KMS-11 (cell line): Measurements from ENCODE around the gene MCF2L.

Experiments used
- H2AFZ ChIP-seq: fragments of 200-600 bp; sonication (generic); 2 replicates; pipeline ENCODE4 v1.6.1; 2016; ENCODE audit warnings: antibody characterized with exemption, mixed run types, low read depth
- H3K27ac ChIP-seq: fragments of 200-600 bp; sonication (generic); 2 replicates; pipeline ENCODE4 v1.6.1; 2016; ENCODE audit warnings: mild to moderate bottlenecking, mixed run types
- H3K27me3 ChIP-seq: fragments of 200-600 bp; sonication (generic); 2 replicates; pipeline ENCODE4 v1.6.1; 2017; ENCODE audit warnings: mild to moderate bottlenecking, low read depth, mixed run types, moderate library complexity; ENCODE audit not compliant: insufficient read depth
- H3K36me3 ChIP-seq: fragments of 200-600 bp; sonication (generic); 2 replicates; pipeline ENCODE4 v1.6.1; 2017; ENCODE audit warnings: mild to moderate bottlenecking, mixed run types; ENCODE audit not compliant: insufficient read depth
- H3K4me1 ChIP-seq: fragments of 200-600 bp; sonication (generic); 2 replicates; pipeline ENCODE4 v1.6.1; 2016; ENCODE audit warnings: mild to moderate bottlenecking, low read depth, mixed run types; ENCODE audit not compliant: poor library complexity, severe bottlenecking
- H3K4me2 ChIP-seq: fragments of 200-600 bp; sonication (generic); 2 replicates; pipeline ENCODE4 v1.7.0; 2016; ENCODE audit warnings: mild to moderate bottlenecking, mixed run types
- H3K4me3 ChIP-seq: fragments of 200-600 bp; sonication (generic); IDR thresholded peaks from 2 replicates; pipeline ENCODE4 v1.6.1; 2017; ENCODE audit warnings: low read depth, low read length, mixed read lengths; ENCODE audit not compliant: insufficient read depth
- H3K79me2 ChIP-seq: fragments of 200-600 bp; sonication (generic); 2 replicates; pipeline ENCODE4 v1.6.1; 2016; ENCODE audit warnings: low read depth, mixed run types; ENCODE audit not compliant: insufficient read depth
- H3K9ac ChIP-seq: fragments of 200-600 bp; sonication (generic); 2 replicates; pipeline ENCODE4 v1.6.1; 2016; ENCODE audit warnings: mild to moderate bottlenecking, mixed run types
- H4K20me1 ChIP-seq: fragments of 200-600 bp; sonication (generic); 2 replicates; pipeline ENCODE4 v1.6.1; 2016; ENCODE audit warnings: mild to moderate bottlenecking, mixed run types; ENCODE audit not compliant: insufficient read depth
- CTCF ChIP-seq: fragments of 200-600 bp; sonication (generic); conservative IDR thresholded peaks from 2 replicates; pipeline ENCODE4 v1.6.1; 2017; ENCODE audit warnings: low read depth, mild to moderate bottlenecking, antibody characterized with exemption, low read length, moderate library complexity, mixed read lengths

MCF2L gene

DNA sequence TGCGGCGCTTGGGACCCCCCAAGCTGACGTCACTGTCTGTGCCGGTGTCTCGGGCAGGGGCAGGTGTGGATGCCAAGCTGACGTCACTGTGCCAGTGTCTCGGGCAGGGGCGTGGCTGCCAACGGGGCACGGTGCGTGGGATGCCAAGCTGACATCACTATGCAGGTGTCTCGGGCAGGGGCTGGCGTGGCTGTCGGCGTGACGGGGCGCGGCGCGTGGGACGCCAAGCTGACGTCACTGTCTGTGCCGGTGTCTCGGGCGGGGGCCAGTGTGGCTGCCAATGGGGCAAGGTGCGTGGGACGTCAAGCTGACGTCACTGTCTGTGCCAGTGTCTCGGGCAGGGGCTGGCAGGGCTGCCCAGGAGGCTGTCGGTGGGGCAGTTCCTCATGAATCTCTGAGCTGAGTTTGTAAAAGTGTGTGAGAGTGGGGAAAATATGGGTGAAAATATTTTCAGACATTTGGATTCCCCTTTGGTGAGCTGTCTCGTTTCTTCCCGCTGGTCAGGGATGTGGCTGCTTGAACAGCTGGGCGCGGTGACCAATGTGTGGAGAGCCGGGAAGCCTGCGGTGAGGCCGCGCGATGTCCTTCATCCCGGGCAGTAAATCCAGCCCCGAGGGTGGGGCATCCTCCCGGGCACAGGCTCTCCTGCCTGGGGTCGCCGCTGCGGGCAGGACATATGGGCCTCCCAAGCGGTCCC is 25.2 kb downstream of the MCF2L start:
- Histone ChIP-seq H3K36me3 (no peaks in the 10 kb centered on the region), H3K27ac (no peak overlapping the region), H3K79me2 (no peaks in the 10 kb centered on the region), H3K4me1 (no peaks in the 10 kb centered on the region), H3K27me3 (no peaks in the 10 kb centered on the region), H3K9ac (no peak overlapping the region), H4K20me1 (no peaks in the 10 kb centered on the region), H3K4me2 (no peak overlapping the region), H3K4me3 (no peak overlapping the region), H2AFZ (no peak overlapping the region)
- no peak for TF ChIP-seq CTCF

DNA sequence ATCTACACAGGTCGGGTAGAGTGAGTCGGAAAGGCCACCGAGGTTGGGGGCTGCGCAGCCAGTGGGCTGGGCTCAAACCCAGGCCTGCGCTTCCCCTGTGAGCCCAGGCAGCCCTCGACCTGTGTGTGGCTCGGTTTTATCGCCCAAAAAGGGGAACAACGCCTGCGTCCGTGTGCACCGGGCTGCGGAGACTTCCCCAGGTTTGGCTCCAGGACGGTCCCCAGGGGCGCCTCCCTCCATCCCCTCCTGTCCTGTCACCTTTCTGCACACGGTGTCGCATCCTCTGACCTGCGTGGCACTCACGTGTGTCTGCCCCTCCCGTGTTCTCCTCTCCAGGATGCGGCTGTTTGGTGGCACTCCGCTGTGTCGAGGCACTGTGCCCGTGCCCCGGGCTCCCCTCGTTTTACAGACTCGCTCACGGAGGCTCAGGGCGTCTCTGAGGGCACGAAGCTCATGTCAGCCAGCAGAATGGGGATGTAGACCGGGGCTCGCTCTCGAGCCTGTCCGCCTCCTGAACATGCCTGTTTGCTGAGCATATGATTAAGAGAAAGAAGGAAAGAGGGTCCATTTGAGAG is 25.9 kb downstream of the MCF2L start:
- H2AFZ ChIP-seq, result no peak overlapping the region
- H3K27ac ChIP-seq, result no peak overlapping the region
- no peaks in the 10 kb centered on the region for H4K20me1 ChIP-seq
- TF ChIP-seq CTCF, result no peak
- no peak overlapping the region for H3K4me2 ChIP-seq
- H3K79me2 ChIP-seq, result no peaks in the 10 kb centered on the region
- no peaks in the 10 kb centered on the region for H3K36me3 ChIP-seq
- H3K9ac ChIP-seq, result no peak overlapping the region
- no peaks in the 10 kb centered on the region for H3K4me1 ChIP-seq
- no peaks in the 10 kb centered on the region for H3K27me3 ChIP-seq
- no peak overlapping the region for H3K4me3 ChIP-seq

GRCh38 chr13:112995395-112996191 is 26.6 kb downstream of the MCF2L start:
- Histone ChIP-seq H4K20me1 (no peaks in the 10 kb centered on the region), H3K4me1 (no peaks in the 10 kb centered on the region), H3K27me3 (no peaks in the 10 kb centered on the region), H3K9ac (no peak overlapping the region), H3K36me3 (no peaks in the 10 kb centered on the region), H3K4me2 (no peak overlapping the region), H3K4me3 (no peak overlapping the region), H3K79me2 (no peaks in the 10 kb centered on the region), H3K27ac (no peak overlapping the region), H2AFZ (no peak overlapping the region)
- TF ChIP-seq CTCF, result no peak

DNA sequence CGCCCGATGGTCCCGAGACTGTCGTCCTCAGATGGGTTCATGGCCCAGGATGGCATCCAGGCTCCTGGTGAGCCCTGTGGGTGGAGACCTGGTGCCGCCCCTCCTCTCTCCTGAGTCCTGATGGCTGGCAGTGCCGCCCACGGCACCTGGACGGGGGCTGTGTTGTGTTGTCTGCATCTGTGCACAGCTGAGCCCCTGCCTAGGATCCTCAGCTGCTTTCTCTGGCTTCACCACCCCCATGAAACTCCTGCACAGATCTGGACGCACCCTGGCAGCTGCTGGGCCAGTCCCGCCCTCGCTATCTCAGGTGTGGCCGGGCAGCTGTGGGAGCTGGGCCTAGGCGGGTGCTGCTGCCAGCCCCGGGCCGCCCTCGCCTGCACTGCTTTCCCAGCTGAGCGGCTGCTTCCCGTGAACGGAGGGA is 27.7 kb downstream of the MCF2L start:
- no peak overlapping the region for H3K27ac ChIP-seq
- TF ChIP-seq CTCF, result no peak
- no peaks in the 10 kb centered on the region for H3K4me1 ChIP-seq
- no peaks in the 10 kb centered on the region for H3K79me2 ChIP-seq
- no peak overlapping the region for H3K4me2 ChIP-seq
- no peak overlapping the region for H3K9ac ChIP-seq
- H3K27me3 ChIP-seq, result no peaks in the 10 kb centered on the region
- no peak overlapping the region for H3K4me3 ChIP-seq
- H3K36me3 ChIP-seq, result no peaks in the 10 kb centered on the region
- H2AFZ ChIP-seq, result no peak overlapping the region
- no peaks in the 10 kb centered on the region for H4K20me1 ChIP-seq
